H1 (cell line): ENCODE measurements around the gene AP3D1. TPM values are rescaled to one million over a fixed set of nuclear protein-coding genes. Genes with fewer than 3 reads are reported as not detected.

Experiments used
- CTCF ChIA-PET: fragments of 300-600 bp; sonication (Branson Sonifier 250); formaldehyde crosslinking; loops from one replicate; lab custom pipeline; 2021; ENCODE audit not compliant: partially characterized antibody; lab: Charles Lee
- POLR2A ChIA-PET: fragments of 300-600 bp; sonication (Branson Sonifier 250); formaldehyde crosslinking; loops from one replicate; lab custom pipeline; 2021; ENCODE audit warnings: inconsistent platforms; ENCODE audit not compliant: partially characterized antibody; lab: Charles Lee
- DNase-seq, 2 experiments: peaks; one replicate each; pipeline versions ENCODE4 v3.0.0 to v3.0.0-alpha.2; 2010 to 2022; ENCODE audit warnings: low spot score in 2 of 2, low read depth in 1 of 2, mixed read lengths in 1 of 2
- FAIRE-seq: peaks from 2 replicates; lab custom pipeline; 2011; peaks lifted over from hg19 to GRCh38; lab: Jason Lieb, UNC
- H2AFZ ChIP-seq: 2 replicates; pipeline ENCODE4 v1.8.1; 2012; ENCODE audit warnings: low read length, inconsistent platforms
- H2AK5ac ChIP-seq: 2 replicates; pipeline ENCODE4 v1.6.1; 2013; ENCODE audit warnings: low read depth, low read length
- H2BK120ac ChIP-seq: replicated peaks from 2 replicates; pipeline ENCODE3; 2013; ENCODE audit warnings: low read depth, low read length, inconsistent platforms
- H2BK12ac ChIP-seq: 2 replicates; pipeline ENCODE4 v1.6.1; 2013; ENCODE audit warnings: low read depth, low read length
- H2BK15ac ChIP-seq: 2 replicates; pipeline ENCODE4 v1.6.1; 2013; ENCODE audit warnings: low read length
- H2BK20ac ChIP-seq: 2 replicates; pipeline ENCODE4 v1.6.1; 2013; ENCODE audit warnings: low read length
- H2BK5ac ChIP-seq: 2 replicates; pipeline ENCODE4 v1.6.1; 2013; ENCODE audit warnings: low read depth, low read length
- H3K14ac ChIP-seq: 2 replicates; pipeline ENCODE4 v1.6.1; 2013; ENCODE audit warnings: inconsistent platforms; ENCODE audit not compliant: insufficient read length
- H3K18ac ChIP-seq: 2 replicates; pipeline ENCODE4 v1.6.1; 2013; ENCODE audit warnings: low read length; ENCODE audit errors: extremely low read depth
- H3K23ac ChIP-seq: 2 replicates; pipeline ENCODE4 v1.6.1; 2013; ENCODE audit warnings: inconsistent platforms; ENCODE audit not compliant: insufficient read length
- H3K23me2 ChIP-seq: 2 replicates; pipeline ENCODE4 v1.6.1; 2013; ENCODE audit warnings: low read depth, low read length
- H3K27ac ChIP-seq: 2 replicates; pipeline ENCODE4 v1.6.1; 2011; ENCODE audit warnings: low read depth, low read length, inconsistent platforms
- H3K27me3 ChIP-seq, 4 experiments: replicated peaks in 1 of 4; 1 replicate in 1 of 4; 2 replicates in 3 of 4; pipeline versions ENCODE4 v1.6.1 to v1.8.1; 2011 to 2013; ENCODE audit warnings: low read length in 3 of 4, mild to moderate bottlenecking in 3 of 4, inconsistent platforms in 2 of 4, mixed read lengths in 2 of 4, moderate library complexity in 1 of 4; ENCODE audit not compliant: control insufficient read depth in 3 of 4, insufficient read depth in 3 of 4; ENCODE audit errors: extremely low read depth in 1 of 4
- H3K36me3 ChIP-seq, 4 experiments: 2 replicates each; pipeline versions ENCODE4 v1.6.1 to v1.8.1; 2011 to 2013; ENCODE audit warnings: mild to moderate bottlenecking in 4 of 4, low read length in 3 of 4, moderate library complexity in 2 of 4, control low read depth in 1 of 4, inconsistent platforms in 1 of 4; ENCODE audit not compliant: insufficient read depth in 4 of 4, control insufficient read depth in 2 of 4
- H3K4ac ChIP-seq: replicated peaks from 2 replicates; pipeline ENCODE3; 2013; ENCODE audit warnings: low read length, low read depth, mixed read lengths, inconsistent platforms; ENCODE audit not compliant: insufficient read length
- H3K4me1 ChIP-seq, 4 experiments: replicated peaks in 1 of 4; 1 replicate in 1 of 4; 2 replicates in 3 of 4; pipeline versions ENCODE4 v1.6.1 to v1.8.1; 2011 to 2013; ENCODE audit warnings: low read length in 3 of 4, inconsistent platforms in 2 of 4, mixed read lengths in 1 of 4; ENCODE audit not compliant: insufficient read depth in 4 of 4, control insufficient read depth in 3 of 4
- H3K4me2 ChIP-seq, 2 experiments: 2 replicates each; pipeline versions ENCODE4 v1.6.1 to v1.8.1; 2011 to 2013; ENCODE audit warnings: low read depth in 2 of 2, low read length in 2 of 2, control low read depth in 1 of 2, inconsistent platforms in 1 of 2, mild to moderate bottlenecking in 1 of 2; ENCODE audit not compliant: insufficient read depth in 1 of 2
- H3K4me3 ChIP-seq, 4 experiments: fragments of 200-600, 300-600 bp in 1 of 4; sonication (generic), shearing (Covaris generic), sonication (Bioruptor Twin) in 1 of 4; 2 replicates each; pipeline versions ENCODE4 v1.5.1 to v1.8.1; 2011 to 2016; ENCODE audit warnings: low read length in 4 of 4, low read depth in 3 of 4, control low read depth in 2 of 4, inconsistent platforms in 2 of 4, mild to moderate bottlenecking in 2 of 4, mixed read lengths in 1 of 4, moderate library complexity in 1 of 4; ENCODE audit not compliant: insufficient read depth in 2 of 4; ENCODE audit errors: extremely low read depth in 1 of 4
- H3K56ac ChIP-seq: replicated peaks from 2 replicates; pipeline ENCODE3; 2013; ENCODE audit warnings: low read depth, mild to moderate bottlenecking, mixed read lengths, low read length, inconsistent platforms; ENCODE audit not compliant: insufficient read length
- H3K79me1 ChIP-seq: 2 replicates; pipeline ENCODE4 v1.6.1; 2013; ENCODE audit warnings: low read depth, low read length, control low read depth
- H3K79me2 ChIP-seq, 2 experiments: 2 replicates each; pipeline versions ENCODE4 v1.6.1 to v1.8.1; 2012 to 2013; ENCODE audit warnings: low read length in 2 of 2, mild to moderate bottlenecking in 2 of 2, inconsistent platforms in 1 of 2; ENCODE audit not compliant: insufficient read depth in 2 of 2, control insufficient read depth in 1 of 2
- H3K9ac ChIP-seq, 4 experiments: replicated peaks in 1 of 4; 1 replicate in 1 of 4; 2 replicates in 3 of 4; pipeline versions ENCODE4 v1.6.1 to v1.8.1; 2011 to 2013; ENCODE audit warnings: low read depth in 3 of 4, low read length in 3 of 4, control low read depth in 2 of 4, mild to moderate bottlenecking in 2 of 4, moderate library complexity in 2 of 4, inconsistent platforms in 1 of 4; ENCODE audit errors: extremely low read depth in 1 of 4
- H3K9me3 ChIP-seq, 2 experiments: 2 replicates each; pipeline versions ENCODE4 v1.6.1 to v1.8.1; 2012 to 2013; ENCODE audit warnings: mild to moderate bottlenecking in 2 of 2, moderate library complexity in 2 of 2, control low read depth in 1 of 2, inconsistent platforms in 1 of 2, low read depth in 1 of 2, low read length in 1 of 2, mixed read lengths in 1 of 2; ENCODE audit not compliant: insufficient read depth in 2 of 2
- H4K20me1 ChIP-seq, 2 experiments: replicated peaks in 1 of 2; 2 replicates each; pipeline versions ENCODE3 to v1.8.1; 2011 to 2013; ENCODE audit warnings: inconsistent platforms in 2 of 2, low read length in 2 of 2, mild to moderate bottlenecking in 1 of 2; ENCODE audit not compliant: insufficient read depth in 2 of 2, control insufficient read depth in 1 of 2
- H4K5ac ChIP-seq: 2 replicates; pipeline ENCODE4 v1.6.1; 2013; ENCODE audit warnings: low read length, low read depth, mixed read lengths, inconsistent platforms; ENCODE audit not compliant: insufficient read length
- H4K8ac ChIP-seq: 2 replicates; pipeline ENCODE4 v1.8.0; 2013; ENCODE audit warnings: mild to moderate bottlenecking, moderate library complexity, low read length, inconsistent platforms; ENCODE audit not compliant: insufficient read depth; ENCODE audit errors: extremely low read depth
- H4K91ac ChIP-seq: replicated peaks from 2 replicates; pipeline ENCODE3; 2013; ENCODE audit warnings: low read length, mixed read lengths, inconsistent platforms; ENCODE audit not compliant: insufficient read length
- CBX5 ChIP-seq: fragments of 300-800, 300-1000 bp; sonication (generic); IDR thresholded peaks from 2 replicates; pipeline ENCODE4 v1.7.1; 2016; ENCODE audit warnings: antibody characterized with exemption, low read length, low read depth
- EZH2 ChIP-seq: fragments of 200-600 bp; sonication (generic); IDR thresholded peaks from 2 replicates; pipeline ENCODE4 v1.7.1; 2012; ENCODE audit warnings: low read depth, mild to moderate bottlenecking, moderate library complexity, low read length, inconsistent platforms; ENCODE audit not compliant: severe bottlenecking
- TAF1 ChIP-seq: IDR thresholded peaks from 2 replicates; pipeline ENCODE4 v1.6.1; 2011; ENCODE audit warnings: mild to moderate bottlenecking, low read depth, low read length
- WGBS, 2 experiments: shearing (Covaris generic) in 1 of 2; methylation state at CpG; one replicate each; pipeline versions ENCODE4 v1.1.6 to v1.1.7; 2013 to 2015; ENCODE audit warnings: low lambda C conversion rate in 2 of 2, mixed read lengths in 2 of 2, inconsistent platforms in 1 of 2, low coverage in 1 of 2, missing lambda C conversion rate in 1 of 2; ENCODE audit not compliant: insufficient replicate concordance in 2 of 2, insufficient coverage in 1 of 2, insufficient read length in 1 of 2; ENCODE audit errors: extremely low coverage in 1 of 2, missing lambda C conversion rate in 1 of 2; 5-methylcytosine and 5-hydroxymethylcytosine counted together
- polyA plus RNA-seq, 7 experiments: library from polyadenylated mRNA; depleted of rRNA in 3 of 7; stranded (reverse) in 5 of 7; unstranded in 2 of 7; fragments of >200 nt in 5 of 7; fragments of 200-250 nt in 2 of 7; gene quantifications; 1 replicate in 5 of 7; 2 replicates in 1 of 7; 4 replicates in 1 of 7; pipeline versions ENCODE4 v1.2.1 to v1.2.3, GENCODE V29; 2011 to 2013; ENCODE audit warnings: missing spikeins in 2 of 7, mixed read lengths in 2 of 7
- total RNA-seq: library from RNA; stranded (reverse); fragmentation: NEBNext Ultra II Directional; extraction: Animal tissue kit (Norgen Biotek cat#: 25700); gene quantifications from 2 replicates; pipeline ENCODE4 v1.2.1, GENCODE V29; 2021

AP3D1 gene
- total and polyA plus RNA-seq, 2 of the 8 experiments (the other 6 are each of a cell fraction or from before 2014, with no cell fraction given), result 161 to 174 TPM

DNA sequence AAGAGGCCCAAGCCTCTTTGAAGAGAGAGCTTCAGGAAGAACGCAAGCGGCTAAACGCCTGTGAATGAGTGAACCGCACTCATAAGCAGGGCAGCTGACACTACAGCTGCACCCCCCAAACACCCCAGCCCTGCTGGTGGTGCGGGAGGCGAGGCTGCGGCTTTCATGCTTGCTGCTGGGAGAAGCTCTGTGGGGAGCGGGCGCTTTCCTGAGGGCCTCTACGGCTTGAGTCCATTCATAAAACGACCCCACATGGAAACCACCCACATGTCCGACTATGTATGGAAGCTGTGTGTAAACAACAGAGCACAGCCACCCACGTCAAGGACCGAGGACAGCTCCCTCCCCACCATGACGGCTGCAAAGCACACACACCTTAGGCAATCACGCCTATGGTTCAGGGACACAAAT lies 5.5 kb downstream of the AP3D1 start:
- H3K9me3 ChIP-seq, result no peaks in the 10 kb centered on the region
- no peak overlapping the region for H3K27ac ChIP-seq
- H3K56ac ChIP-seq, result no peak overlapping the region
- H3K18ac ChIP-seq, result no peak overlapping the region
- no peak overlapping the region for H3K4me2 ChIP-seq
- peaks cover 9% of the 10 kb centered on the region; the same call in 1 of the 2 replicates for H3K23me2 ChIP-seq
- no peak overlapping the region for H2BK12ac ChIP-seq
- no peak overlapping the region for H4K5ac ChIP-seq
- ChIA-PET POLR2A (interaction anchor here (0.5 to 1.0 kb wide), 6 partner anchors 9 to 140 kb away, joined by 3 to 4 read pairs (median 3); no protein-coding TSS in a partner anchor), CTCF (interaction anchor here (0.5 to 1.8 kb wide), 10 partner anchors 14 to 200 kb away, joined by 3 to 6 read pairs (median 3); partner anchors contain the start of gene PLEKHJ1)
- peaks cover 10% of the 10 kb centered on the region for H3K79me1 ChIP-seq
- DNase-seq (no peak), FAIRE-seq (no peak)
- peaks cover 31 to 33% of the 10 kb centered on the region in 2 experiments for H4K20me1 ChIP-seq
- H2BK5ac ChIP-seq, result no peak overlapping the region
- H4K91ac ChIP-seq, result no peak overlapping the region
- H2BK20ac ChIP-seq, result no peak overlapping the region
- TF ChIP-seq CBX5 (no peak), EZH2 (no peak), TAF1 (no peak)
- no peak overlapping the region for H2BK120ac ChIP-seq
- peaks cover 7 to 12% (median 10%) of the 10 kb centered on the region in 4 experiments for H3K4me1 ChIP-seq
- H2AFZ ChIP-seq, result no peak overlapping the region
- H3K9ac ChIP-seq, result no peak overlapping the region
- H3K36me3 ChIP-seq, result peaks cover 0 to 10% (median 0%) of the 10 kb centered on the region in 4 experiments; a peak in 3 of 8 replicates
- H3K27me3 ChIP-seq, result no peaks in the 10 kb centered on the region; a peak in 1 of 7 replicates
- H3K79me2 ChIP-seq, result peaks cover 55 to 97% of the 10 kb centered on the region in 2 experiments
- H3K4ac ChIP-seq, result no peak overlapping the region
- H3K23ac ChIP-seq, result no peak overlapping the region
- no peak overlapping the region for H2BK15ac ChIP-seq
- no peak overlapping the region for H4K8ac ChIP-seq
- H3K14ac ChIP-seq, result no peak overlapping the region
- no peak overlapping the region for H2AK5ac ChIP-seq
- 99% methylated on average over 16 of the region's 16 CpGs; no CpG with 5 or more reads in 1 of the 2 experiments for WGBS, 2 experiments
- H3K4me3 ChIP-seq, result no peak overlapping the region
